Neural cell (in vitro differentiated cells): Measurements from ENCODE around the gene ANKRD37.

Source experiments
- CTCF ChIP-seq: fragments of 450-650 bp; IDR thresholded peaks from 2 replicates; pipeline ENCODE4 v1.5.1; 2014; ENCODE audit warnings: antibody characterized with exemption, mild to moderate bottlenecking, moderate library complexity; ENCODE audit not compliant: poor library complexity, severe bottlenecking
- EP300 ChIP-seq: fragments of 450-650 bp; conservative IDR thresholded peaks from 2 replicates; pipeline ENCODE4 v1.6.1; 2014; ENCODE audit warnings: antibody characterized with exemption, mild to moderate bottlenecking, moderate library complexity; ENCODE audit not compliant: poor library complexity, severe bottlenecking
- EZH2 ChIP-seq: fragments of 200-600, 300-800 bp; shearing (Covaris generic), sonication (generic); IDR thresholded peaks from 2 replicates; pipeline ENCODE4 v1.6.1; 2014; ENCODE audit warnings: antibody characterized with exemption, low read length, borderline replicate concordance, mild to moderate bottlenecking; ENCODE audit not compliant: insufficient read depth, poor library complexity, severe bottlenecking
- POLR2AphosphoS5 ChIP-seq: IDR thresholded peaks from 2 replicates; pipeline ENCODE4 v1.6.1; 2012
- REST ChIP-seq: IDR thresholded peaks from 2 replicates; pipeline ENCODE4 v1.6.1; 2012; ENCODE audit warnings: borderline replicate concordance
- TAF1 ChIP-seq: IDR thresholded peaks from 2 replicates; pipeline ENCODE4 v1.6.1; 2012; ENCODE audit warnings: low read depth

- no peak for TF ChIP-seq POLR2AphosphoS5
- no peak for TF ChIP-seq CTCF
- TF ChIP-seq REST: no peak
- no peak for TF ChIP-seq EZH2
- TF ChIP-seq EP300: no peak
- TF ChIP-seq TAF1: no peak
Measured at GRCh38 chr4:185352202-185352601, 44.4 kb upstream of the ANKRD37 start.
